ENCODE measurements around the gene THAP2.

The THAP2 gene

GRCh38 chr12:71708658-71709057, 44.6 kb downstream of the THAP2 start:
- Mint-ChIP-seq H3K27ac (no peak overlapping the region), H3K4me1 (no peaks in the 10 kb centered on the region), H3K36me3 (ENCODE audit: low read depth) (peaks cover 8% of the 10 kb centered on the region), H3K4me3 (no peak overlapping the region), H3K9me3 (peaks cover 13% of the 10 kb centered on the region), H3K27me3 (ENCODE audit: low read depth) (no peaks in the 10 kb centered on the region)
- TF ChIP-seq CTCF (IDR thresholded peaks at IDR 0.05; ENCODE audit: unreplicated experiment in 3 of 3) = no peak

- no peak for TF ChIP-seq CTCF (IDR thresholded peaks at IDR 0.05; ENCODE audit: unreplicated experiment in 3 of 3)
- Mint-ChIP-seq H3K4me3 (no peak overlapping the region), H3K27me3 (ENCODE audit: low read depth) (no peaks in the 10 kb centered on the region), H3K36me3 (ENCODE audit: low read depth) (peaks cover 5% of the 10 kb centered on the region), H3K27ac (no peak overlapping the region), H3K9me3 (peaks cover 13% of the 10 kb centered on the region), H3K4me1 (no peaks in the 10 kb centered on the region)
Measured at GRCh38 chr12:71710276-71711125, 46.4 kb downstream of the THAP2 start.

- TF ChIP-seq CTCF (IDR thresholded peaks at IDR 0.05; ENCODE audit: unreplicated experiment in 3 of 3) = no peak
- Mint-ChIP-seq H3K4me1 (no peaks in the 10 kb centered on the region), H3K4me3 (no peak overlapping the region), H3K9me3 (peaks cover 4% of the 10 kb centered on the region), H3K27ac (no peak overlapping the region), H3K27me3 (ENCODE audit: low read depth) (no peaks in the 10 kb centered on the region), H3K36me3 (ENCODE audit: low read depth) (no peaks in the 10 kb centered on the region)
Measured at GRCh38 chr12:71718611-71719010, 54.5 kb downstream of the THAP2 start.

GRCh38 chr12:71719647-71720370, 55.7 kb downstream of the THAP2 start:
- TF ChIP-seq CTCF (IDR thresholded peaks at IDR 0.05; ENCODE audit: unreplicated experiment in 3 of 3) = no peak
- no peak overlapping the region for H3K27ac Mint-ChIP-seq
- H3K4me3 Mint-ChIP-seq = no peak overlapping the region
- H3K36me3 Mint-ChIP-seq (ENCODE audit: low read depth) = no peaks in the 10 kb centered on the region
- peaks cover 4% of the 10 kb centered on the region for H3K9me3 Mint-ChIP-seq
- H3K27me3 Mint-ChIP-seq (ENCODE audit: low read depth) = no peaks in the 10 kb centered on the region
- no peaks in the 10 kb centered on the region for H3K4me1 Mint-ChIP-seq

- Mint-ChIP-seq H3K27me3 (ENCODE audit: low read depth) (no peaks in the 10 kb centered on the region), H3K9me3 (no peaks in the 10 kb centered on the region), H3K27ac (no peak overlapping the region), H3K4me1 (no peaks in the 10 kb centered on the region), H3K4me3 (no peak overlapping the region), H3K36me3 (ENCODE audit: low read depth) (no peaks in the 10 kb centered on the region)
- no peak for TF ChIP-seq CTCF (IDR thresholded peaks at IDR 0.05; ENCODE audit: unreplicated experiment in 3 of 3)
Measured at GRCh38 chr12:71721783-71722505, 57.8 kb downstream of the THAP2 start.

All from nephron (organoid).